Bronchial epithelial cell (primary cell): ENCODE measurements around the gene ATP1B4. TPM values are rescaled to one million over a fixed set of nuclear protein-coding genes. Genes with fewer than 3 reads are reported as not detected.

Experiments
- DNase-seq: peaks from one replicate; pipeline ENCODE4 v3.0.0-alpha.2; 2010; ENCODE audit warnings: low read depth
- FAIRE-seq: peaks from 2 replicates; lab custom pipeline; 2011; peaks lifted over from hg19 to GRCh38; lab: Jason Lieb, UNC
- H3K27me3 ChIP-seq: 2 replicates; pipeline ENCODE4 v1.5.1; 2011; ENCODE audit warnings: low read length; ENCODE audit not compliant: control insufficient read depth, insufficient read depth
- H3K36me3 ChIP-seq: 2 replicates; pipeline ENCODE4 v1.5.1; 2011; ENCODE audit warnings: low read length; ENCODE audit not compliant: control insufficient read depth, insufficient read depth
- H3K4me3 ChIP-seq: 2 replicates; pipeline ENCODE4 v1.5.1; 2011; ENCODE audit warnings: mild to moderate bottlenecking, low read depth, low read length, control low read depth
- CTCF ChIP-seq: IDR thresholded peaks from 2 replicates; pipeline ENCODE4 v1.5.1; 2011; ENCODE audit warnings: mild to moderate bottlenecking, moderate library complexity, low read length, control low read depth, inconsistent platforms; ENCODE audit not compliant: insufficient read depth, severe bottlenecking
- total RNA-seq: library from RNA; depleted of rRNA; stranded (reverse); fragments of >200 nt; gene quantifications from 2 replicates; pipeline ENCODE4 v1.2.1, GENCODE V29; 2014

ATP1B4 gene
- total RNA-seq, 1 donor from 2014 or later = not detected

- no peak overlapping the region for H3K4me3 ChIP-seq
- H3K27me3 ChIP-seq = no peaks in the 10 kb centered on the region
- no peak for DNase-seq
- H3K36me3 ChIP-seq = no peaks in the 10 kb centered on the region
- FAIRE-seq = no peak
- no peak for TF ChIP-seq CTCF
Observed at GRCh38 chrX:120365968-120366367, 4.1 kb downstream of the ATP1B4 start.

- no peak for TF ChIP-seq CTCF
- H3K27me3 ChIP-seq = no peaks in the 10 kb centered on the region
- H3K36me3 ChIP-seq = no peaks in the 10 kb centered on the region
- peak; percentile 95 for FAIRE-seq
- DNase-seq = no peak
- no peak overlapping the region for H3K4me3 ChIP-seq
Observed at GRCh38 chrX:120366794-120367193, 4.9 kb downstream of the ATP1B4 start.

- FAIRE-seq (no peak), DNase-seq (no peak)
- Histone ChIP-seq H3K4me3 (no peak overlapping the region), H3K36me3 (no peaks in the 10 kb centered on the region), H3K27me3 (no peaks in the 10 kb centered on the region)
- TF ChIP-seq CTCF = no peak
Observed at GRCh38 chrX:120367402-120368109, 5.7 kb downstream of the ATP1B4 start.

- no peak for TF ChIP-seq CTCF
- no peak for DNase-seq
- no peak for FAIRE-seq
- Histone ChIP-seq H3K27me3 (no peaks in the 10 kb centered on the region), H3K4me3 (no peak overlapping the region), H3K36me3 (no peaks in the 10 kb centered on the region)
Observed at GRCh38 chrX:120372667-120373370, 10.9 kb downstream of the ATP1B4 start.

- Histone ChIP-seq H3K4me3 (no peak overlapping the region), H3K36me3 (no peaks in the 10 kb centered on the region), H3K27me3 (no peaks in the 10 kb centered on the region)
- no peak for TF ChIP-seq CTCF
- FAIRE-seq = no peak
- DNase-seq = no peak
Observed at GRCh38 chrX:120377179-120377578, 15.3 kb downstream of the ATP1B4 start.

GRCh38 chrX:120377715-120378114 is 15.8 kb downstream of the ATP1B4 start:
- no peak for FAIRE-seq
- TF ChIP-seq CTCF = no peak
- Histone ChIP-seq H3K4me3 (no peak overlapping the region), H3K36me3 (no peaks in the 10 kb centered on the region), H3K27me3 (no peaks in the 10 kb centered on the region)
- no peak for DNase-seq
